SK-N-SH treated with all-trans-retinoic acid at 6 μM for 48 hours (cell line): Measurements from ENCODE around the gene TIPRL.

Experiments used
- ISL1 ChIP-seq: fragments of 250-450 bp; sonication (Bioruptor Pico); IDR thresholded peaks from 2 replicates; pipeline ENCODE4 v2.1.2; 2022; ENCODE audit warnings: mild to moderate bottlenecking, moderate library complexity
- RARB ChIP-seq: fragments of 250-450 bp; sonication (Bioruptor Pico); IDR thresholded peaks from 2 replicates; pipeline ENCODE4 v1.8.0; 2021; ENCODE audit warnings: mild to moderate bottlenecking, moderate library complexity
- SNAI2 ChIP-seq: fragments of 250-450 bp; sonication (Bioruptor Pico); IDR thresholded peaks from 2 replicates; pipeline ENCODE4 v1.5.0; 2020; ENCODE audit warnings: mild to moderate bottlenecking, moderate library complexity
- ZFP3 ChIP-seq: fragments of 250-450 bp; sonication (Bioruptor Pico); IDR thresholded peaks from 2 replicates; pipeline ENCODE4 v1.5.0; 2020; ENCODE audit warnings: mild to moderate bottlenecking, moderate library complexity
- ZFP30 ChIP-seq: fragments of 450-650 bp; formaldehyde crosslinking; IDR thresholded peaks from 2 replicates; pipeline ENCODE4 v1.5.0; 2022; ENCODE audit warnings: mild to moderate bottlenecking, moderate library complexity
- ZNF70 ChIP-seq: fragments of 450-650 bp; formaldehyde crosslinking; IDR thresholded peaks from 2 replicates; pipeline ENCODE4 v1.5.0; 2020; ENCODE audit warnings: mild to moderate bottlenecking, moderate library complexity
- TF ChIP-seq, protein P1 (sequence below): fragments of 250-450 bp; sonication (Bioruptor Pico); IDR thresholded peaks from 2 replicates; pipeline ENCODE4 v1.8.0; 2020; ENCODE audit warnings: mild to moderate bottlenecking, moderate library complexity, borderline replicate concordance

DNA sequence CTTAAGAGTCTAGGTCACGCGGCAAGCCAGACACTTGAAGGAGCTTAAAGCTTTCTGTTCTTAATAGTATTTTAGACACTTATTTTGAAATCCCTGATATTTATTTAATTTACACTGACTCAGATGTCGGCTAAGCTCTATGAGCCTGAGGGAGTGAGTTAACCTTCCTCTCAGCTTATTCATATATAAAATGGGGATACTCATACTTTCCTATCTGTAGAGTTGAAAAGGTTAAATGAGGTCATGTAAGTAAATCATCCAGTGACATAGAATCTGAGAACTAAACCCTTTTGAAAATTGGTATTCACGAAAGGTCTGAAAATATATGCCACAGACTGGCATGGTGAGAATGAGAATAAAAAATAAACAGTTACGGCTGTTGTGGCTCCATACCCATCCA, 40.6 kb upstream of the TIPRL start:
- TF ChIP-seq ZFP30 (CRISPR knock-in tag) (no peak), SNAI2 (CRISPR knock-in tag) (no peak), ISL1 (CRISPR knock-in tag) (no peak), RARB (CRISPR knock-in tag) (no peak), ZFP3 (CRISPR knock-in tag) (no peak), ZNF70 (CRISPR knock-in tag) (no peak)
- TF ChIP-seq, protein P1, sequence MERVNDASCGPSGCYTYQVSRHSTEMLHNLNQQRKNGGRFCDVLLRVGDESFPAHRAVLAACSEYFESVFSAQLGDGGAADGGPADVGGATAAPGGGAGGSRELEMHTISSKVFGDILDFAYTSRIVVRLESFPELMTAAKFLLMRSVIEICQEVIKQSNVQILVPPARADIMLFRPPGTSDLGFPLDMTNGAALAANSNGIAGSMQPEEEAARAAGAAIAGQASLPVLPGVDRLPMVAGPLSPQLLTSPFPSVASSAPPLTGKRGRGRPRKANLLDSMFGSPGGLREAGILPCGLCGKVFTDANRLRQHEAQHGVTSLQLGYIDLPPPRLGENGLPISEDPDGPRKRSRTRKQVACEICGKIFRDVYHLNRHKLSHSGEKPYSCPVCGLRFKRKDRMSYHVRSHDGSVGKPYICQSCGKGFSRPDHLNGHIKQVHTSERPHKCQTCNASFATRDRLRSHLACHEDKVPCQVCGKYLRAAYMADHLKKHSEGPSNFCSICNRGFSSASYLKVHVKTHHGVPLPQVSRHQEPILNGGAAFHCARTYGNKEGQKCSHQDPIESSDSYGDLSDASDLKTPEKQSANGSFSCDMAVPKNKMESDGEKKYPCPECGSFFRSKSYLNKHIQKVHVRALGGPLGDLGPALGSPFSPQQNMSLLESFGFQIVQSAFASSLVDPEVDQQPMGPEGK = no peak
